GM18867 (cell line): ENCODE results near the gene PADI4.
"Not testable (repeated sequence)": the region's sequence is repeated elsewhere in the genome, so short reads cannot be mapped to it uniquely, and the experiment has no call there.

ENCODE experiments used
- ATAC-seq: cut with Tn5 transposase; IDR thresholded peaks from one replicate; pipeline ENCODE4 v1.9.1; 2021; ENCODE audit warnings: mild to moderate bottlenecking, moderate library complexity; ENCODE audit not compliant: unreplicated experiment

The PADI4 gene

GRCh38 chr1:17310068-17310640 is 2.2 kb downstream of the PADI4 start:
- no peak for ATAC-seq

- no peak for ATAC-seq
These were observed 5.7 kb downstream of the PADI4 start for GRCh38 chr1:17313530-17314309.

- ATAC-seq: no peak
These were observed 6.5 kb downstream of the PADI4 start for GRCh38 chr1:17314491-17314971.

- ATAC-seq: no peak
These were observed 7.6 kb downstream of the PADI4 start for GRCh38 chr1:17315542-17316130.

GRCh38 chr1:17316704-17317103 is 8.7 kb downstream of the PADI4 start:
- no peak for ATAC-seq

GRCh38 chr1:17318262-17318661 is 10.3 kb downstream of the PADI4 start:
- no peak for ATAC-seq

- no peak for ATAC-seq
These were observed 11.8 kb downstream of the PADI4 start for GRCh38 chr1:17319561-17320350.

GRCh38 chr1:17321857-17322390 is 13.9 kb downstream of the PADI4 start:
- not testable (repeated sequence) for ATAC-seq

- no peak for ATAC-seq
These were observed 20.9 kb downstream of the PADI4 start for GRCh38 chr1:17328855-17329254.

GRCh38 chr1:17329610-17330009 is 21.6 kb downstream of the PADI4 start:
- no peak for ATAC-seq

GRCh38 chr1:17330856-17331255 is 22.9 kb downstream of the PADI4 start:
- ATAC-seq: no peak

- ATAC-seq: no peak
These were observed 25.1 kb downstream of the PADI4 start for GRCh38 chr1:17333081-17333480.

- ATAC-seq: no peak
These were observed 28.1 kb downstream of the PADI4 start for GRCh38 chr1:17335821-17336710.

GRCh38 chr1:17338706-17339493 is 30.9 kb downstream of the PADI4 start:
- no peak for ATAC-seq

GRCh38 chr1:17339521-17339920 is 31.5 kb downstream of the PADI4 start:
- no peak for ATAC-seq

- no peak for ATAC-seq
These were observed 32.4 kb downstream of the PADI4 start for GRCh38 chr1:17340358-17340757.

- no peak for ATAC-seq
These were observed 34.0 kb downstream of the PADI4 start for GRCh38 chr1:17342014-17342441.

GRCh38 chr1:17345506-17345905 is 37.5 kb downstream of the PADI4 start:
- not testable (repeated sequence) for ATAC-seq
